Measurements from ENCODE around the gene TUT4. TPM values are rescaled to one million over a fixed set of nuclear protein-coding genes. Genes with fewer than 3 reads are reported as not detected.

Gene TUT4
- polyA plus RNA-seq, 1 donor from 2014 or later = 84.1 TPM

DNA sequence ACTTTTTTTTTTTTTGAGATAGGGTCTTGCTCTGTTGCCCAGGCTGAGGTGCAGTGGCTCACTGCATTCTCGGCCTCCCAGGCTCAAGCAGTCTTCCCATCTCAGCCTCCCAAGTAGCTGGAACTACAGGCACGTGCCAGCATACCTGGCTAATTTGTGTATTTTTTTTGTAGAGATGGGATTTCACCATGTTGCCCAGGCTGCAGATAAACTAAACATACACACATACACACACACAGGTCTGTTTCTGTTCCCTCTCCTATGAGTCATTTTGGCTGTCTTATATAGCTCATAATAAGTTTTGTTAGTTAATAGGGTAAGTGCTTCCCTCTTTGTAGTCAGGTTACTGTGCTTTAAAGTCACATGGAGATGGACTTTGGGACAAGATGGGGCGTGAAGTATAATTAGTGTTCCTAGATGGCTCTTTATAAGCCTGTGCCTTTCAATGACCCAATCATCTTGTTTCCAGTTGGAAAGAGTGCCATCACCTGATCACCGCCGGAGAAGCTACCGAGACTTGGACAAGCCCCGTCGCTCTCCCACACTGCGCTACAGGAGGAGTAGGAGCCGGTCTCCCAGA is 139.4 kb downstream of the TUT4 start:
- Histone ChIP-seq H3K27ac (ENCODE audit: low read length) (no peak overlapping the region), H3F3A (ENCODE audit: insufficient read depth, low read length, poor library complexity, severe bottlenecking) (no peaks in the 10 kb centered on the region), H2AFZ (ENCODE audit: low read depth, low read length) (no peak overlapping the region), H3K27me3 (ENCODE audit: insufficient read depth, low read depth, low read length) (no peaks in the 10 kb centered on the region), H3K9ac (ENCODE audit: low read length) (no peak overlapping the region), H3K9me3 (ENCODE audit: low read length) (no peaks in the 10 kb centered on the region), H4K20me1 (ENCODE audit: insufficient read depth) (no peaks in the 10 kb centered on the region), H3K79me2 (replicated peaks; ENCODE audit: insufficient read depth, low read length) (no peaks in the 10 kb centered on the region), H3K9me2 (ENCODE audit: insufficient read depth, low read length) (no peaks in the 10 kb centered on the region), H3K4me2 (ENCODE audit: low read length) (no peak overlapping the region), H3K36me3 (ENCODE audit: insufficient read depth, low read length) (peaks cover 9% of the 10 kb centered on the region), H3K4me3 (ENCODE audit: low read length) (no peak overlapping the region)
- no peak for TF ChIP-seq TAF1 (IDR thresholded peaks at IDR 0.05; ENCODE audit: low read depth)
- no peak for TF ChIP-seq RAD21 (conservative IDR thresholded peaks at IDR 0.05)
- TF ChIP-seq, protein P1, sequence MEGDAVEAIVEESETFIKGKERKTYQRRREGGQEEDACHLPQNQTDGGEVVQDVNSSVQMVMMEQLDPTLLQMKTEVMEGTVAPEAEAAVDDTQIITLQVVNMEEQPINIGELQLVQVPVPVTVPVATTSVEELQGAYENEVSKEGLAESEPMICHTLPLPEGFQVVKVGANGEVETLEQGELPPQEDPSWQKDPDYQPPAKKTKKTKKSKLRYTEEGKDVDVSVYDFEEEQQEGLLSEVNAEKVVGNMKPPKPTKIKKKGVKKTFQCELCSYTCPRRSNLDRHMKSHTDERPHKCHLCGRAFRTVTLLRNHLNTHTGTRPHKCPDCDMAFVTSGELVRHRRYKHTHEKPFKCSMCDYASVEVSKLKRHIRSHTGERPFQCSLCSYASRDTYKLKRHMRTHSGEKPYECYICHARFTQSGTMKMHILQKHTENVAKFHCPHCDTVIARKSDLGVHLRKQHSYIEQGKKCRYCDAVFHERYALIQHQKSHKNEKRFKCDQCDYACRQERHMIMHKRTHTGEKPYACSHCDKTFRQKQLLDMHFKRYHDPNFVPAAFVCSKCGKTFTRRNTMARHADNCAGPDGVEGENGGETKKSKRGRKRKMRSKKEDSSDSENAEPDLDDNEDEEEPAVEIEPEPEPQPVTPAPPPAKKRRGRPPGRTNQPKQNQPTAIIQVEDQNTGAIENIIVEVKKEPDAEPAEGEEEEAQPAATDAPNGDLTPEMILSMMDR (IDR thresholded peaks at IDR 0.05; ENCODE audit: poor library complexity, severe bottlenecking) = no peak
- TF ChIP-seq EP300 (conservative IDR thresholded peaks at IDR 0.05; ENCODE audit: poor library complexity, severe bottlenecking) = no peak
- no peak for TF ChIP-seq EZH2 (IDR thresholded peaks at IDR 0.05; ENCODE audit: borderline replicate concordance, insufficient read depth, low read length, poor library complexity, severe bottlenecking)
- no peak for TF ChIP-seq SMC3 (conservative IDR thresholded peaks at IDR 0.05; ENCODE audit: poor library complexity)
- TF ChIP-seq MXI1 (conservative IDR thresholded peaks at IDR 0.05; ENCODE audit: poor library complexity, severe bottlenecking) = no peak
- TF ChIP-seq, protein P2, sequence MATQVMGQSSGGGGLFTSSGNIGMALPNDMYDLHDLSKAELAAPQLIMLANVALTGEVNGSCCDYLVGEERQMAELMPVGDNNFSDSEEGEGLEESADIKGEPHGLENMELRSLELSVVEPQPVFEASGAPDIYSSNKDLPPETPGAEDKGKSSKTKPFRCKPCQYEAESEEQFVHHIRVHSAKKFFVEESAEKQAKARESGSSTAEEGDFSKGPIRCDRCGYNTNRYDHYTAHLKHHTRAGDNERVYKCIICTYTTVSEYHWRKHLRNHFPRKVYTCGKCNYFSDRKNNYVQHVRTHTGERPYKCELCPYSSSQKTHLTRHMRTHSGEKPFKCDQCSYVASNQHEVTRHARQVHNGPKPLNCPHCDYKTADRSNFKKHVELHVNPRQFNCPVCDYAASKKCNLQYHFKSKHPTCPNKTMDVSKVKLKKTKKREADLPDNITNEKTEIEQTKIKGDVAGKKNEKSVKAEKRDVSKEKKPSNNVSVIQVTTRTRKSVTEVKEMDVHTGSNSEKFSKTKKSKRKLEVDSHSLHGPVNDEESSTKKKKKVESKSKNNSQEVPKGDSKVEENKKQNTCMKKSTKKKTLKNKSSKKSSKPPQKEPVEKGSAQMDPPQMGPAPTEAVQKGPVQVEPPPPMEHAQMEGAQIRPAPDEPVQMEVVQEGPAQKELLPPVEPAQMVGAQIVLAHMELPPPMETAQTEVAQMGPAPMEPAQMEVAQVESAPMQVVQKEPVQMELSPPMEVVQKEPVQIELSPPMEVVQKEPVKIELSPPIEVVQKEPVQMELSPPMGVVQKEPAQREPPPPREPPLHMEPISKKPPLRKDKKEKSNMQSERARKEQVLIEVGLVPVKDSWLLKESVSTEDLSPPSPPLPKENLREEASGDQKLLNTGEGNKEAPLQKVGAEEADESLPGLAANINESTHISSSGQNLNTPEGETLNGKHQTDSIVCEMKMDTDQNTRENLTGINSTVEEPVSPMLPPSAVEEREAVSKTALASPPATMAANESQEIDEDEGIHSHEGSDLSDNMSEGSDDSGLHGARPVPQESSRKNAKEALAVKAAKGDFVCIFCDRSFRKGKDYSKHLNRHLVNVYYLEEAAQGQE (IDR thresholded peaks at IDR 0.05; ENCODE audit: borderline replicate concordance) = no peak
- TF ChIP-seq POLR2AphosphoS5 (IDR thresholded peaks at IDR 0.05) = no peak

DNA sequence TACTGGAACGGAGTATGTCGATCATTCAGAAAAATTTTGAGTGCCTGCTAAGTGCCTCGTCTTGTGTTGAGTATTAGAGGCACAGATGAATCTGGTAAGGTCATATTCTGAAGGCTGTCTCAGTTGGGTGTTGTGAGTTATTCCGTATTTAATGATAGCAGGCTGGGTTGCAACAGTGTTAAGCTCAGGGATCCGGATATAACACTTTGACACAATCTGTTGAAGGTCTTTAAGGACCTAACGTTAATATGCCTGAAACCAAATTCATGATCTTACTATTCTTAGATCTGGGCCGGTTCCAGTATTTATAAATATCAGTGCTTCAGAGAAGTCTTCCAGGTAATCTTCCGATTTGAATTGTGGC is 147.9 kb downstream of the TUT4 start:
- H2AFZ ChIP-seq (ENCODE audit: low read depth, low read length) = peak overlapping the region; percentile 58
- H3K27ac ChIP-seq (ENCODE audit: low read length) = peak overlapping the region; percentile 82
- no peaks in the 10 kb centered on the region for H3K9me3 ChIP-seq (ENCODE audit: low read length)
- no peaks in the 10 kb centered on the region for H4K20me1 ChIP-seq (ENCODE audit: insufficient read depth)
- H3K9me2 ChIP-seq (ENCODE audit: insufficient read depth, low read length) = no peaks in the 10 kb centered on the region
- H3K36me3 ChIP-seq (ENCODE audit: insufficient read depth, low read length) = no peaks in the 10 kb centered on the region
- no peak for TF ChIP-seq MXI1 (conservative IDR thresholded peaks at IDR 0.05; ENCODE audit: poor library complexity, severe bottlenecking)
- peak; percentile 8 for TF ChIP-seq TAF1 (IDR thresholded peaks at IDR 0.05; ENCODE audit: low read depth)
- TF ChIP-seq POLR2AphosphoS5 (IDR thresholded peaks at IDR 0.05) = no peak
- TF ChIP-seq, protein P1 (IDR thresholded peaks at IDR 0.05; ENCODE audit: poor library complexity, severe bottlenecking) = no peak
- TF ChIP-seq EZH2 (IDR thresholded peaks at IDR 0.05; ENCODE audit: borderline replicate concordance, insufficient read depth, low read length, poor library complexity, severe bottlenecking) = no peak
- peak; percentile 18 for TF ChIP-seq RAD21 (conservative IDR thresholded peaks at IDR 0.05)
- no peaks in the 10 kb centered on the region for H3K27me3 ChIP-seq (ENCODE audit: insufficient read depth, low read depth, low read length)
- H3F3A ChIP-seq (ENCODE audit: insufficient read depth, low read length, poor library complexity, severe bottlenecking) = no peaks in the 10 kb centered on the region
- peak overlapping the region; percentile 77 for H3K4me2 ChIP-seq (ENCODE audit: low read length)
- peaks cover 32% of the 10 kb centered on the region for H3K79me2 ChIP-seq (replicated peaks; ENCODE audit: insufficient read depth, low read length)
- peak overlapping the region; percentile 73 for H3K4me3 ChIP-seq (ENCODE audit: low read length)
- H3K9ac ChIP-seq (ENCODE audit: low read length) = peak overlapping the region; percentile 76
